HepG2 (cell line): ENCODE measurements around the gene C1QL2.

Experiments
- ATF6 ChIP-seq: sonication (generic); formaldehyde crosslinking; conservative IDR thresholded peaks from 2 replicates; pipeline ENCODE4 v1.4.0; 2020; ENCODE audit warnings: missing genetic modification reagents
- CTCF ChIP-seq: sonication (generic); formaldehyde crosslinking; IDR thresholded peaks from 2 replicates; pipeline ENCODE4 v1.5.0; 2020; ENCODE audit warnings: mild to moderate bottlenecking, missing genetic modification reagents, moderate library complexity
- FOXK2 ChIP-seq: fragments of 450-650 bp; IDR thresholded peaks from 2 replicates; pipeline ENCODE4 v1.6.1; 2016
- MAX ChIP-seq: IDR thresholded peaks from 2 replicates; pipeline ENCODE4 v1.6.1; 2012; ENCODE audit warnings: inconsistent platforms
- MBD4 ChIP-seq: IDR thresholded peaks from 2 replicates; pipeline ENCODE4 v1.6.1; 2012; ENCODE audit warnings: low read length, inconsistent platforms, borderline replicate concordance
- MTA3 ChIP-seq: sonication (generic); formaldehyde crosslinking; IDR thresholded peaks from 2 replicates; pipeline ENCODE4 v1.4.0; 2020; ENCODE audit warnings: missing genetic modification reagents
- SIX4 ChIP-seq: sonication (generic); formaldehyde crosslinking; IDR thresholded peaks from 2 replicates; pipeline ENCODE4 v1.4.0; 2020; ENCODE audit warnings: missing genetic modification reagents
- YY1 ChIP-seq: IDR thresholded peaks from 2 replicates; pipeline ENCODE4 v1.6.1; 2011; ENCODE audit warnings: low read length, low read depth, moderate library complexity, mild to moderate bottlenecking; ENCODE audit not compliant: insufficient read depth, insufficient replicate concordance
- ZBTB26 ChIP-seq: IDR thresholded peaks from 2 replicates; pipeline ENCODE4 v1.6.1; 2016; ENCODE audit warnings: missing compliant biosample characterization, missing genetic modification reagents, borderline replicate concordance
- ZNF10 ChIP-seq: sonication (generic); formaldehyde crosslinking; IDR thresholded peaks from 2 replicates; pipeline ENCODE4 v1.4.0; 2020; ENCODE audit warnings: mild to moderate bottlenecking, low read depth, missing genetic modification reagents, borderline replicate concordance
- ZNF121 ChIP-seq: sonication (generic); formaldehyde crosslinking; IDR thresholded peaks from 2 replicates; pipeline ENCODE4 v1.5.0; 2020; ENCODE audit warnings: mild to moderate bottlenecking, missing genetic modification reagents
- ZNF44 ChIP-seq: sonication (generic); formaldehyde crosslinking; IDR thresholded peaks from 2 replicates; pipeline ENCODE4 v1.5.1; 2020; ENCODE audit warnings: mild to moderate bottlenecking, missing genetic modification reagents
- ZNF737 ChIP-seq: sonication (generic); formaldehyde crosslinking; IDR thresholded peaks from 2 replicates; pipeline ENCODE4 v1.5.0; 2020; ENCODE audit warnings: missing genetic modification reagents, mild to moderate bottlenecking, borderline replicate concordance

- TF ChIP-seq ZNF44 (CRISPR knock-in tag) (no peak), ZNF121 (CRISPR knock-in tag) (no peak), MAX (no peak), ZBTB26 (CRISPR knock-in tag) (no peak), MTA3 (CRISPR knock-in tag) (no peak), ZNF737 (CRISPR knock-in tag) (no peak), CTCF (CRISPR knock-in tag) (no peak), FOXK2 (no peak), ATF6 (CRISPR knock-in tag) (no peak), MBD4 (no peak), SIX4 (CRISPR knock-in tag) (no peak), ZNF10 (no peak), YY1 (no peak)
Measured at GRCh38 chr2:119142824-119143223, 15.7 kb downstream of the C1QL2 start.
